C4-2B (cell line): ENCODE data around the gene MYCBP.

ENCODE experiments used
- ZFX ChIP-seq: fragments of 450-650 bp; IDR thresholded peaks from 2 replicates; pipeline ENCODE4 v1.6.1; 2017
- TF ChIP-seq, protein P1 (sequence below): fragments of 450-650 bp; conservative IDR thresholded peaks from 2 replicates; pipeline ENCODE4 v1.5.1; 2017; ENCODE audit warnings: mild to moderate bottlenecking

DNA sequence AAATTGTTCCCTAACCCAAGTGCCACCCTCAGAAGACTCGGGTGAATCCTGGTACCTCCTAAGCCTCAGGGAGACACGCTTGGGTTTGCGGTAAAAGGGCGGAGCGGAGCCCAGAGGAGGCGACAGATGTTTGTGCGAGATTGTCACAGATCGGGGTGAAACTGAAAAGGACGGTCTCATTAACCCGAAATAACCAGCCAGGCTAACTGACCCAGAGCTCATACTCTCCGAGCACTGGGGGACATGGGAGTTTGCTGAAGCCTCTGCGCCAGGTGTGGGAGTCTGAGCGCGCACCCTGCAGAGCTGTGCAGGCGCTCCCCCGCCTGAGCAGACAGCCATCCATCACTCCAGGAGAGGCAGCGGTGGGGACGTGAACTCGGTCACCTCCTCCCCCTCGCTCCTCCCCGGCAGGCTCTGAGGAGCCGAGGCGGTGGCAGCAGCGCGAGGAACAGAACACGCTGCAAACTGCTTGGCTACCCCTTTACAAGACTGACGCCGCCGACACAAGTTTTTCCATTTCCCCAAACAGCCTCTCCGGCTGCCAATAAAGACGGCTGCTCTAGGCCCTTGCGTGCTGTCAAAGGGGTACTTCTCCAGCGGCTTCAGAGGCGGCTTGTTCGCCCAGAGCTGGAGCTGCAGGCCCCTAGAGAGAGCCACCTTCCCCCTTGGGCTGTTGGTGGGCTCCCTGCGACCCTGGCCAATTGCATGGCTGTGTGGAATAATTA, 57.1 kb downstream of the MYCBP start:
- TF ChIP-seq, protein P1, sequence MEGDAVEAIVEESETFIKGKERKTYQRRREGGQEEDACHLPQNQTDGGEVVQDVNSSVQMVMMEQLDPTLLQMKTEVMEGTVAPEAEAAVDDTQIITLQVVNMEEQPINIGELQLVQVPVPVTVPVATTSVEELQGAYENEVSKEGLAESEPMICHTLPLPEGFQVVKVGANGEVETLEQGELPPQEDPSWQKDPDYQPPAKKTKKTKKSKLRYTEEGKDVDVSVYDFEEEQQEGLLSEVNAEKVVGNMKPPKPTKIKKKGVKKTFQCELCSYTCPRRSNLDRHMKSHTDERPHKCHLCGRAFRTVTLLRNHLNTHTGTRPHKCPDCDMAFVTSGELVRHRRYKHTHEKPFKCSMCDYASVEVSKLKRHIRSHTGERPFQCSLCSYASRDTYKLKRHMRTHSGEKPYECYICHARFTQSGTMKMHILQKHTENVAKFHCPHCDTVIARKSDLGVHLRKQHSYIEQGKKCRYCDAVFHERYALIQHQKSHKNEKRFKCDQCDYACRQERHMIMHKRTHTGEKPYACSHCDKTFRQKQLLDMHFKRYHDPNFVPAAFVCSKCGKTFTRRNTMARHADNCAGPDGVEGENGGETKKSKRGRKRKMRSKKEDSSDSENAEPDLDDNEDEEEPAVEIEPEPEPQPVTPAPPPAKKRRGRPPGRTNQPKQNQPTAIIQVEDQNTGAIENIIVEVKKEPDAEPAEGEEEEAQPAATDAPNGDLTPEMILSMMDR = no peak
- no peak for TF ChIP-seq ZFX
